HTR-8/SVneo (cell line): ENCODE measurements around the gene BID.

Experiments
- DNase-seq: peaks from one replicate; pipeline ENCODE4 v3.0.0; 2011; ENCODE audit warnings: low spot score, mixed read lengths; ENCODE audit not compliant: insufficient read length
- FAIRE-seq: peaks from 2 replicates; lab custom pipeline; 2011; peaks lifted over from hg19 to GRCh38; lab: Jason Lieb, UNC

BID gene

GRCh38 chr22:17804331-17805080 lies 30.2 kb upstream of the BID start:
- FAIRE-seq (no peak), DNase-seq (no peak)

GRCh38 chr22:17803609-17804270 lies 29.5 kb upstream of the BID start:
- FAIRE-seq (peak; percentile 26), DNase-seq (no peak)

- DNase-seq = no peak
- FAIRE-seq = no peak
Measured at GRCh38 chr22:17802822-17803221, 28.6 kb upstream of the BID start.

DNA sequence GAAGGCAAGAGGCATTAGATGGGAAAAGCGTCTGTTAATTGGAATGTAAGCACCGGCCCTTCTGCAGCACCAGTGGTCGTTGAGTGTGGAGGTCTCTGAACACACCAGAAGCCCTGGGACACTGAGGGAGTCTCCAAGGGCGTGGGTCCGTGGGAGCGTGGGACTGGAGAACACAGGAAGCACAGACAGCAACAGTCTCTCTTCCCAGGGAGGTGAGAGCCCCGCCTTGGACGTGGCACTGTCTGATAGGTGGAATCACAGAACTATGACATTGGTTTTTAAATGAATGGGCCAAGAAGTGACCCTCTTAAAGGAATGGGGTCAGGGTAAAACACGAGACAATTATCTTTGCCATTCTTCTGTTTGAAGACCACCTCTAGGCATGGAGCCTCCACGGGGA lies 28.1 kb upstream of the BID start:
- FAIRE-seq = no peak

DNA sequence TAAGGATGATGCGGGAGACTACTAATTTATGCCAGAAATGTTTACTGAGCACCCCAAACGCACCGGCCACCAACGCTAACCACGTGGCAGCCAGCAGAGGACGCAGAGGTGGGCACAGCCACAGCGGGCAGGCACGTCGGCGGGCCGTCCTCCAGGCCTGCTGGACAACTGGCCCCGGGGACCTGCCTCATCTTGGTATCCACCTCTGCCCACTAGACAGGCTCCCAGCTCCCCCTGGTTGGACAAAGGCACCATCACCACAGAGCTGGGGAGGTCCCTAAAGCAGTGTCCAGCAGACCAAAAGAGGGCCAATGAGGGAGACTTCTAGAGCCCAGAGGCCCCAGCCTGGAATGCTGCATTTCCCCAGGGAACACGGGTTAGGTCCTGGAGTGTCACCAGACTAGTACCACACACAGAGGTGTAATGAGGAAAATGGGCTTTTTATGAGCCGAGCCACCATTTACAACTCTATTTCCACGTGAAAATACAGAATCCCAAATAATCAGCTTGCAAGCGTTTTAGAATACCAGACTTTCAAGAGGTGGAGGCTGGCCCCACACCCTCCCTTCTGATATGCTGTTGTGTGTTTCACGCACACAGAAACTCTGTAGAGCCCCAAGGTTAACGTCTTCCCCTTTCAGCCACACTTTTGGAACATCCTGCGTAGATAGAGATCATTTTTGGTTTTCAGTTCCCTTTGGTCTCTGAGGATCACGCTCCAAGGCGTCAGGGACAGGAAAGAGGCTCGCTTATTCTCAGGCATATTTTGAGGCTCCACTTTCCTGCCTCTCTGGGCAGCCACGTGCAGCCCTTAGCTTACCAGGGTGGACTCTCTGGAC lies 23.7 kb upstream of the BID start:
- no peak for FAIRE-seq
- DNase-seq = no peak

More for the DNA sequence above, 28.1 kb upstream of the BID start:
- no peak for DNase-seq

GRCh38 chr22:17796695-17797094 lies 22.4 kb upstream of the BID start:
- no peak for DNase-seq
- no peak for FAIRE-seq

DNA sequence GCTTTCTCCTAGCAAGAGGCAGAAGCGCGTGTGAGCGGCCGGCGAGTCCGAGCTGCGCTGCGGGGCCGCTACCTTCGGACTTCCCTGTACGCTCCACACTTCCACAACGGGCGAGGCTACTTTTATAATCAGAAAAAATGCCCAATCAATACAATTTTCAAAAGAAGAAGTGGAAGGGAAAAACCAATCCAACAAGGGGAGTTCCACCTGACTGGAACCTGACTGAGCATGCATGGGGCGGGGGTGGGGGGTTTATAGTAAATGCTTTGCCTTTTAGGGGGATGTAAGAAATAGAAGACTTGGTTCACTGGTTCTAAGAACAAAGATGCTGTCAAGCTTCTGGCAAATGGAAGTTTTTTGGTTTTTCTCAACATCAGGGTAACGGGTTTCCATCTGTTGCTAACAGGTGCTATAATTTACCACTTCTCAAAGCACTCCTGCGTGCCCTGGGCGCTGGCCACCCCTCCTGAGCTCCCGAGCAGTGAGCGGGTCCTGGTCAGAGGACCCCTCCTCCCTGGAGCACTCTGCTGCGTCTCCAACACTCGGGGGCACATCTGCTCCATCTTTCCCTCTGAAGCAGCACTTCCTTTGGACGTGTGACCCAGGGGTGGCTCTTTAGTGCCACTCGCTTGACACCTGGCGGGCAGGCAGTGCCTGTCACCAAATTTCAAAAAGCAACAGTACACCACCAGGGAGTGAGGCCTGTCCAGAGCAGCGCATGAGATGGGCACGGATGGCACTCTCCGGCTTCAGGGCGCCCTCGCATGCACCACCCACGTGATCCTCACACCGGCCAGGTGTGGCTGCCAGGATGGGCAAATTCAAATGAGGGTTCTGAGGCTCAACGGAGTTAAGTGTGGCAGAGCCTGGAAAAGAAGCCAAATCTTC lies 21.6 kb upstream of the BID start:
- FAIRE-seq = no peak
- DNase-seq = no peak

GRCh38 chr22:17794726-17795542 lies 20.7 kb upstream of the BID start:
- DNase-seq = no peak
- no peak for FAIRE-seq

- FAIRE-seq = no peak
Measured at GRCh38 chr22:17792854-17793434, 18.7 kb upstream of the BID start.

DNA sequence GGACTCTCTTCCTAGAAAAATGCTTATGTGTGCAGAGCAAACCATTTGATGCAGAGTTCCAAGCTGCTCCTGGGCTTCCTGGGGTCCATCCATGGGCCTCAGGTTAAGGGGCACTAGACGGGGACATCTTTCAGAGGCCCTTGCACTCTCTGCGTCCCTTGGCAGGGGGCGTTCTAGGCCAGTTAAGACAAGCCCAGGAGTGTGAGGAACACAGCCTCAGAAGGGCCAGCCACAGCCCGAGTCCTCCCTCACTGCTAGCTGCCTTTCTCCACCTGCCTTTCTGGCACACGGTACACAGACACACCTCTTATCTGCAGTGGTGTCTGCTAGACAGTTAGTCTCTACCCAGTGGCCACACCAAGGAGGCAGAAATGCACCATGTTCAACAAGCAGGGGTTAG lies 18.0 kb upstream of the BID start:
- FAIRE-seq (no peak), DNase-seq (no peak)

More at GRCh38 chr22:17792854-17793434, 18.7 kb upstream of the BID start:
- DNase-seq = no peak

GRCh38 chr22:17791196-17791595 lies 16.9 kb upstream of the BID start:
- DNase-seq = no peak
- no peak for FAIRE-seq

DNA sequence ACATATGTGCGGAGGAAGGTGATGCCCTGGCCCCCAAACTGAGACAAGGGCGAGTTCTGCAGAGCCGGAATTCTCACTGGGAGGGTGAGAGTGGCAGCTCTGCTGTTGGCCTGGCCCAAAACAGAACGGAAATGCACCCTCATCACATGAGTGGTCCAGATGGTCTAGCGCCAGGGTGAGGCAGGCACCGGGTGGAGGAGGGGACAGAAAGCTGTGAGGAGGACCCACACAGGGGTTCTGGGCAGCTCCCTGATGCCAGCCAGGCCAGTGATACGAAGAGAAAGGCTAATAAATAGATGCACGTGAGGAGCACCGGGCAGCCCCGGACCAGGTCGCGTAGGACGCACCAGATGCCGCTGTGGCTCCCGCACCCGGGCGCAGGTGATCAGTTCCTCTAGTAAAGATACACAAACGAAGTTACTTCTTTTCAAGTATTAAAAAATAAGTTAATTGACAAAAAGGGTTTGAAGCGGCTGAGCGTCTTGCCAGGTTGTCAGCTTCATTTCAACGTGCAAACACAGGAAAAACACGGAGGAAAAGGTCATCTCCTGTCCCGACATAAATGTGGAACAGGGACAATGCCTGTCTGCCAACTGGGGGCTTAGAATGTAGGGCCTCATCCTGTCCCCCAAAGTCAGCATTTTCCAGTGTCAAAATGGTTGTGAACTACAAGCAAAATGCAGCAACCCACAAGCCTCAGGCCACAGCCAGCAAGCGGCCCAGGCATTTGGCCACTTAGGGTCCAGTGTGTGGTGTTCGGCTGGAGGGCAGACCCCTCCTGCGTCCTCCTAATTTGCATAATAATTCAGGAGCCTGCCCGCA lies 15.3 kb upstream of the BID start:
- FAIRE-seq (no peak), DNase-seq (no peak)

DNA sequence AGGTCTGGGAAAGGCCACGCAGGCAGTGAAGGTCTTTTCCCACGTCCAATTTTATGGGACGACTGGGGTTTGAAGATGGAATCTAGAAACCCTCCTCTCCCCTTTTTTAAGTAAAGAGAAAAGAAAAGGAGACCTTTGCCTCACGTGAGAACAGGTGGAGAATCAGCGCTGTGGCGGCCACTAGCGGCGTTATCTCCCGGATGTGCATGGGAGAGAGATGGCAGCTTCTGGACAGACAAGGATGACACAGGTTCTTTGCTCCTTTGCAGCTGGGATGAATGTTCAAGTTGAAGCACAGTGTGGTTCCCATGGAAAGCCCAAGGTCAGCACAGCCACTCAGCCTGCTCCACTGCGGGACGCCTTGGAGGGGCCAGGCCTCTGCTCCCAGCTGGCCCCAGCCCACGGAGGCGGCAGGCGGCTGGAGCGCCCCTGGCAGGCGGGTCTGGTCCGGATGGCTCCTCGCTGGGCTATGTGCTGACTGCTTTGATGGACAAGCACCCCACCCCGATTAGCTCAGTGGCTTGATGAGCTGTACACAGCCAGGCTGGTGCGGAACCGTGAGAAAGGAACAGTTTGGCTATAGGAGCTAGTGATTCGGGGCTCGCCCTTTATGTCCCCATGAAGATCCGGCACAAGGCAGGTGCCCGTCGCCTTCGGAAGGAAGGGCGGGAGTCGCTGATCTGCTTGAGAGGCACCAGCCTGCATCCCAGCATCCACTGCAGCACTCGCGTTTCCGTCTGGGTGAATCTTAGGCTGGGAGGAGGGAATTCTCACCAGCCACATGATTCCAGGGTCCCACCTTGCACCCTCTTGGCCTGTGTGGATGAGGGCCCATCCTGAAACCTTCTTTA lies 14.5 kb upstream of the BID start:
- FAIRE-seq = no peak
- no peak for DNase-seq

DNA sequence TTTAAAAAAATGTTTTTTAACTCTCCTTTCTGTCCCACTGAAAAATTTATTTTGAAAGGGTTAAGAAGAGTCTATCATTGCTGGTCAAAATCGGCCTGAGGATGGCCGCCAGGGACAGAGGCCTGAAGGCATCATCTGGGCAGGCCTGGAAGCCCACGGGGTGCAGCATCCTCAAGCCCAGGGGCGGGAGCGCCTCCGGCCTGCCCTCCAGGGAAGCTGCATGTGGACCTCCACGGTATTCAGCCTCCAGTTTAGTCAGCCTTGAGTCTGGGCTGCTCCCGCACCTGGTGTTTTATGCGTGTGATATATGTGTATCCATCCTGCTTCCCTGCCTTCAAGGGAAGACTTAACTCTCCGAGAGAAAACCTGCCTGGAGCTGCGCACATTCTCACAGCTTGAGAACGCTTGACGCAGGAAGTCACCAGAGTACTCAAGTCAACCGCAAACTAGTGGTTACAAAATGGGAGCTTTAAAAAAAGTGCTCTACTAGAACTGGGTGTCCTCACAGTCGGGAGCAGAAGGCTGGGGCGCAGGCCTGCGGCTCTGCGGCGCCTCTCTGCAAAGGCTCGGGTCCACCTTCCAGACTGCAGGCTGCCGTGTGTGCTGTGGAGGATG lies 13.6 kb upstream of the BID start:
- no peak for FAIRE-seq

GRCh38 chr22:17787241-17787640 lies 13.0 kb upstream of the BID start:
- no peak for DNase-seq
- FAIRE-seq = no peak

More for the DNA sequence above, 13.6 kb upstream of the BID start:
- DNase-seq = no peak

GRCh38 chr22:17786435-17787161 lies 12.3 kb upstream of the BID start:
- no peak for DNase-seq
- no peak for FAIRE-seq
